ENCODE measurements around the gene SURF1. TPM values are rescaled to one million over a fixed set of nuclear protein-coding genes. Genes with fewer than 3 reads are reported as not detected.
A peak's percentile ranks its signal among the peaks of the same experiment; 100 is the strongest.

SURF1 gene
- total and polyA plus RNA-seq, 9 of the 15 experiments (the other 6 are each of a cell fraction or from before 2014, with no cell fraction given) = 16.1 to 31.3 (median 20.9) TPM

DNA sequence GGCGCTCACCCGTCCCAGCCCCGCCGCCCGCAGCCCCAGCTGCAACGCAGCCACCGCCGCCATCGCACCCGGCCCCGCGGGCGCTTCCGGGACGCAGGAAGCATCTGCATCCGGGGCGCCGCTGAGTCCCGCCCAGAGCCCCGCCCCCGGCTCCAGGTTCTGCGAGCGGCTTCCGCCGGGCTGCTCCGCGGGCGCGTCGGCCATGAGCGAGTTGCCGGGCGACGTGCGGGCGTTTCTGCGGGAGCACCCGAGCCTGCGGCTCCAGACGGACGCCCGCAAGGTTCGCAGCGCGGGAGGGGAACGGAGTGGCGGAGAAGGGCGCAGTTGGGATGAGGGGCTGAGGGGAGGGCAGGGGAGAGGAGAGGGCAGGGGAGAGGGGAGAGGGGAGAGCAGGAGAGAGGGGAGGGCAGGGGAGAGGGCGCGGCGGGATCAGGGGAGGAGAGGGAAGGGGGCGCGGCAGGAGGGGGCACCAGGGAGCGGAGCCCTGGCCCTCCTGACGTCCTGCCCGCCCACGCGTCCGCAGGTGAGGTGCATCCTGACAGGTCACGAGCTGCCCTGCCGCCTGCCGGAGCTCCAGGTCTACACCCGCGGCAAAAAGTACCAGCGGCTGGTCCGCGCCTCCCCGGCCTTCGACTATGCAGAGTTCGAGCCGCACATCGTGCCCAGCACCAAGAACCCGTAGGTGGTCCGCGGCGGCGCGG, at the start of gene SURF1, which contains the start of gene SURF2 (continued):
- no peak for TF ChIP-seq ZNF23 (CRISPR knock-in tag; IDR thresholded peaks at IDR 0.05)
- no peak for TF ChIP-seq ZNF41 (CRISPR knock-in tag; conservative IDR thresholded peaks at IDR 0.05)
- TF ChIP-seq RBFOX2 (IDR thresholded peaks at IDR 0.05; ENCODE audit: low read depth, low read length) = peak; percentile 84
- no peak for TF ChIP-seq POLR3G (IDR thresholded peaks at IDR 0.05; ENCODE audit: extremely low read depth, insufficient read length, insufficient replicate concordance)
- no peak for TF ChIP-seq ZNF699 (CRISPR knock-in tag; IDR thresholded peaks at IDR 0.05; ENCODE audit: insufficient replicate concordance)
- TF ChIP-seq RFX1 (IDR thresholded peaks at IDR 0.05) = peak; percentile 75
- TF ChIP-seq CBX8 (IDR thresholded peaks at IDR 0.05; ENCODE audit: borderline replicate concordance, extremely low read depth, low read depth, low read length, poor library complexity, severe bottlenecking) = no peak
- TF ChIP-seq, protein P1, sequence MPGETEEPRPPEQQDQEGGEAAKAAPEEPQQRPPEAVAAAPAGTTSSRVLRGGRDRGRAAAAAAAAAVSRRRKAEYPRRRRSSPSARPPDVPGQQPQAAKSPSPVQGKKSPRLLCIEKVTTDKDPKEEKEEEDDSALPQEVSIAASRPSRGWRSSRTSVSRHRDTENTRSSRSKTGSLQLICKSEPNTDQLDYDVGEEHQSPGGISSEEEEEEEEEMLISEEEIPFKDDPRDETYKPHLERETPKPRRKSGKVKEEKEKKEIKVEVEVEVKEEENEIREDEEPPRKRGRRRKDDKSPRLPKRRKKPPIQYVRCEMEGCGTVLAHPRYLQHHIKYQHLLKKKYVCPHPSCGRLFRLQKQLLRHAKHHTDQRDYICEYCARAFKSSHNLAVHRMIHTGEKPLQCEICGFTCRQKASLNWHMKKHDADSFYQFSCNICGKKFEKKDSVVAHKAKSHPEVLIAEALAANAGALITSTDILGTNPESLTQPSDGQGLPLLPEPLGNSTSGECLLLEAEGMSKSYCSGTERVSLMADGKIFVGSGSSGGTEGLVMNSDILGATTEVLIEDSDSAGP (CRISPR knock-in tag; IDR thresholded peaks at IDR 0.05) = no peak
- no peak for TF ChIP-seq ZNF644 (tag; IDR thresholded peaks at IDR 0.05; ENCODE audit: low read depth)
- TF ChIP-seq, protein P2, sequence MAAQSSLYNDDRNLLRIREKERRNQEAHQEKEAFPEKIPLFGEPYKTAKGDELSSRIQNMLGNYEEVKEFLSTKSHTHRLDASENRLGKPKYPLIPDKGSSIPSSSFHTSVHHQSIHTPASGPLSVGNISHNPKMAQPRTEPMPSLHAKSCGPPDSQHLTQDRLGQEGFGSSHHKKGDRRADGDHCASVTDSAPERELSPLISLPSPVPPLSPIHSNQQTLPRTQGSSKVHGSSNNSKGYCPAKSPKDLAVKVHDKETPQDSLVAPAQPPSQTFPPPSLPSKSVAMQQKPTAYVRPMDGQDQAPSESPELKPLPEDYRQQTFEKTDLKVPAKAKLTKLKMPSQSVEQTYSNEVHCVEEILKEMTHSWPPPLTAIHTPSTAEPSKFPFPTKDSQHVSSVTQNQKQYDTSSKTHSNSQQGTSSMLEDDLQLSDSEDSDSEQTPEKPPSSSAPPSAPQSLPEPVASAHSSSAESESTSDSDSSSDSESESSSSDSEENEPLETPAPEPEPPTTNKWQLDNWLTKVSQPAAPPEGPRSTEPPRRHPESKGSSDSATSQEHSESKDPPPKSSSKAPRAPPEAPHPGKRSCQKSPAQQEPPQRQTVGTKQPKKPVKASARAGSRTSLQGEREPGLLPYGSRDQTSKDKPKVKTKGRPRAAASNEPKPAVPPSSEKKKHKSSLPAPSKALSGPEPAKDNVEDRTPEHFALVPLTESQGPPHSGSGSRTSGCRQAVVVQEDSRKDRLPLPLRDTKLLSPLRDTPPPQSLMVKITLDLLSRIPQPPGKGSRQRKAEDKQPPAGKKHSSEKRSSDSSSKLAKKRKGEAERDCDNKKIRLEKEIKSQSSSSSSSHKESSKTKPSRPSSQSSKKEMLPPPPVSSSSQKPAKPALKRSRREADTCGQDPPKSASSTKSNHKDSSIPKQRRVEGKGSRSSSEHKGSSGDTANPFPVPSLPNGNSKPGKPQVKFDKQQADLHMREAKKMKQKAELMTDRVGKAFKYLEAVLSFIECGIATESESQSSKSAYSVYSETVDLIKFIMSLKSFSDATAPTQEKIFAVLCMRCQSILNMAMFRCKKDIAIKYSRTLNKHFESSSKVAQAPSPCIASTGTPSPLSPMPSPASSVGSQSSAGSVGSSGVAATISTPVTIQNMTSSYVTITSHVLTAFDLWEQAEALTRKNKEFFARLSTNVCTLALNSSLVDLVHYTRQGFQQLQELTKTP (IDR thresholded peaks at IDR 0.05; ENCODE audit: low read depth in 1 of 2, partially characterized antibody in 2 of 2) = no peak
- TF ChIP-seq HNRNPK (IDR thresholded peaks at IDR 0.05; ENCODE audit: low read depth, low read length, poor library complexity, severe bottlenecking) = peak; percentile 89
- no peak for TF ChIP-seq ZNF384 (IDR thresholded peaks at IDR 0.05; ENCODE audit: low read depth, low read length)
- no peak for TF ChIP-seq KLF13 (tag; IDR thresholded peaks at IDR 0.05; ENCODE audit: borderline replicate concordance, low read depth)
- peak; percentile 70 for TF ChIP-seq KDM5B (IDR thresholded peaks at IDR 0.05; ENCODE audit: insufficient replicate concordance, low read depth, low read length)
- 0 out of 2 replicates have a peak, but pooled peaks have one; percentile 56 for TF ChIP-seq TGIF2 (CRISPR knock-in tag; IDR thresholded peaks at IDR 0.05)
- TF ChIP-seq ZNF780A (CRISPR knock-in tag; IDR thresholded peaks at IDR 0.05) = no peak
- TF ChIP-seq ZNF263 (CRISPR knock-in tag; IDR thresholded peaks at IDR 0.05; ENCODE audit: borderline replicate concordance) = peak; percentile 44
- TF ChIP-seq ZC3H8 (IDR thresholded peaks at IDR 0.05) = no peak
- TF ChIP-seq, protein P3, sequence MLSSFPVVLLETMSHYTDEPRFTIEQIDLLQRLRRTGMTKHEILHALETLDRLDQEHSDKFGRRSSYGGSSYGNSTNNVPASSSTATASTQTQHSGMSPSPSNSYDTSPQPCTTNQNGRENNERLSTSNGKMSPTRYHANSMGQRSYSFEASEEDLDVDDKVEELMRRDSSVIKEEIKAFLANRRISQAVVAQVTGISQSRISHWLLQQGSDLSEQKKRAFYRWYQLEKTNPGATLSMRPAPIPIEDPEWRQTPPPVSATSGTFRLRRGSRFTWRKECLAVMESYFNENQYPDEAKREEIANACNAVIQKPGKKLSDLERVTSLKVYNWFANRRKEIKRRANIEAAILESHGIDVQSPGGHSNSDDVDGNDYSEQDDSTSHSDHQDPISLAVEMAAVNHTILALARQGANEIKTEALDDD (IDR thresholded peaks at IDR 0.05) = no peak
- no peak for TF ChIP-seq ZNF778 (CRISPR knock-in tag; IDR thresholded peaks at IDR 0.05)
- TF ChIP-seq NCOA1 (IDR thresholded peaks at IDR 0.05; ENCODE audit: low read depth) = no peak
- TF ChIP-seq HDAC6 (IDR thresholded peaks at IDR 0.05; ENCODE audit: low read depth, low read length) = no peak
